OCI-LY1 (cell line): ENCODE results near the gene TCF4.

Experiments
- EZH2 ChIP-seq: fragments of 200-600 bp; sonication (generic), shearing (Covaris generic); IDR thresholded peaks from 2 replicates; pipeline ENCODE4 v1.8.0; 2017; ENCODE audit warnings: borderline replicate concordance, mixed run types, mild to moderate bottlenecking, antibody characterized with exemption, low read length, moderate library complexity, mixed read lengths
- TF ChIP-seq, protein P1 (sequence below): fragments of 200-600 bp; sonication (generic), shearing (Covaris generic); IDR thresholded peaks from 2 replicates; pipeline ENCODE4 v1.5.1; 2017; ENCODE audit warnings: mild to moderate bottlenecking, antibody characterized with exemption, low read length, moderate library complexity, mixed read lengths

DNA sequence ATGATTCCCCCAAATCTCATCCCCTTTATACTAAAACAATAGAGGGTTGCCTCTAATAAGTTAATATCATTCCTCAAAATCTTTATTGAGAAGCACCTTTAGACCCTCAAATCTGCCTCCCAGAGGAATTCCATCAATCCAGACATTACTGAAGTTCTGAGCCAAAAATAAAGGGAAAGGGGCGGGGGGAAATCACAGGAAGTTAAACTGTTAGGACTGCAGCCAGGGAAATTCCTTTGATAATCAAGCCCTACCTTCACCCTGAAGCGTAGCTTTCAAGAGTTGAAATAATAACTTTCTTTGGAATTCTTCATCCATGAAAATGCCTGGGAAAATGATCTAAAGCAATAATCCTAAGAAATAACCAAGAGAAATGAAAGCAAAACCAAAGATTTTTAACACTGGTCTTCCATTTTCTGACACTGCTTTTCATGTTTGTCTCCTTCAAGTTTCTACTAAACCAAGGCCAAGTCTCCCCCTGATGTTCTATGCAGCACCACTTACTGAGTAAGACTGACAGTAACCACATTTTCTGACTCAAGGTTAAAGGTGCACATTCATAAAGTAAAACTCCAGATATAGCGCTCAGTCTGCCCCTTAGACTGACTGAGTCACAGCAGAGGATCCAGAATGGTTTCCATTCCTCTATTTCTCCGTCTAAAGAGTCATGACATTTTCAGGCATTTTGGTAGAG, 78.2 kb downstream of the TCF4 start:
- TF ChIP-seq, protein P1, sequence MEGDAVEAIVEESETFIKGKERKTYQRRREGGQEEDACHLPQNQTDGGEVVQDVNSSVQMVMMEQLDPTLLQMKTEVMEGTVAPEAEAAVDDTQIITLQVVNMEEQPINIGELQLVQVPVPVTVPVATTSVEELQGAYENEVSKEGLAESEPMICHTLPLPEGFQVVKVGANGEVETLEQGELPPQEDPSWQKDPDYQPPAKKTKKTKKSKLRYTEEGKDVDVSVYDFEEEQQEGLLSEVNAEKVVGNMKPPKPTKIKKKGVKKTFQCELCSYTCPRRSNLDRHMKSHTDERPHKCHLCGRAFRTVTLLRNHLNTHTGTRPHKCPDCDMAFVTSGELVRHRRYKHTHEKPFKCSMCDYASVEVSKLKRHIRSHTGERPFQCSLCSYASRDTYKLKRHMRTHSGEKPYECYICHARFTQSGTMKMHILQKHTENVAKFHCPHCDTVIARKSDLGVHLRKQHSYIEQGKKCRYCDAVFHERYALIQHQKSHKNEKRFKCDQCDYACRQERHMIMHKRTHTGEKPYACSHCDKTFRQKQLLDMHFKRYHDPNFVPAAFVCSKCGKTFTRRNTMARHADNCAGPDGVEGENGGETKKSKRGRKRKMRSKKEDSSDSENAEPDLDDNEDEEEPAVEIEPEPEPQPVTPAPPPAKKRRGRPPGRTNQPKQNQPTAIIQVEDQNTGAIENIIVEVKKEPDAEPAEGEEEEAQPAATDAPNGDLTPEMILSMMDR: no peak
- no peak for TF ChIP-seq EZH2
